Stimulated activated CD4-positive, alpha-beta T cell treated with anti-CD3 and anti-CD28 coated beads, Interleukin-12 subunit alpha, Interleukin-12 subunit beta, amount 100 ng/mL, for 48 hours (primary cell): ENCODE measurements around the gene FHL2.
"Not testable (repeated sequence)": the region's sequence is repeated elsewhere in the genome, so short reads cannot be mapped to it uniquely, and the experiment has no call there.

Experiments
- DNase-seq, 3 donors: peaks; one replicate each; pipeline ENCODE4 v3.0.0-alpha.2; 2020; ENCODE audit warnings: low read depth in 2 of 3, low spot score in 1 of 3

FHL2 gene

GRCh38 chr2:105344704-105345345, 54.0 kb downstream of the FHL2 start:
- DNase-seq = no peak

DNA sequence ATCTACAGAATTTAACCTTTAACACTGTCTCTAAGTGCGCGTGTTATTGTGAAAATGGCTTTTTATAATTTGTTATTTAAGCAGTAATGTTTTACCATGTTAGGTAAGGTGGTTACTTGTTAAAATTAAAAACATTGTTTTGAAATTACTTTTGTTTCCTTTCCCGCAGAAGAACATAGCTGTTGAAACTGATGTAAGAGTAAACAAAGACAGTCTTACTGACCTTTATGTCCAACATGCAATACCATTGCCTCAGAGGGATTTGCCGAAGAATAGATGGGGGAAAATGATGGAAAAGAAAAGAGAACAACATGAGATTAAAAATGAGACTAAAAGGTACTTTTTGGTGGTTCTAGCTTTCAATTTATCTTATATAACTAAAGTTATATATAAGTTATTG, 59.4 kb downstream of the FHL2 start:
- DNase-seq = no peak

- DNase-seq = no peak
These were observed 60.8 kb downstream of the FHL2 start for GRCh38 chr2:105338020-105338385.

DNA sequence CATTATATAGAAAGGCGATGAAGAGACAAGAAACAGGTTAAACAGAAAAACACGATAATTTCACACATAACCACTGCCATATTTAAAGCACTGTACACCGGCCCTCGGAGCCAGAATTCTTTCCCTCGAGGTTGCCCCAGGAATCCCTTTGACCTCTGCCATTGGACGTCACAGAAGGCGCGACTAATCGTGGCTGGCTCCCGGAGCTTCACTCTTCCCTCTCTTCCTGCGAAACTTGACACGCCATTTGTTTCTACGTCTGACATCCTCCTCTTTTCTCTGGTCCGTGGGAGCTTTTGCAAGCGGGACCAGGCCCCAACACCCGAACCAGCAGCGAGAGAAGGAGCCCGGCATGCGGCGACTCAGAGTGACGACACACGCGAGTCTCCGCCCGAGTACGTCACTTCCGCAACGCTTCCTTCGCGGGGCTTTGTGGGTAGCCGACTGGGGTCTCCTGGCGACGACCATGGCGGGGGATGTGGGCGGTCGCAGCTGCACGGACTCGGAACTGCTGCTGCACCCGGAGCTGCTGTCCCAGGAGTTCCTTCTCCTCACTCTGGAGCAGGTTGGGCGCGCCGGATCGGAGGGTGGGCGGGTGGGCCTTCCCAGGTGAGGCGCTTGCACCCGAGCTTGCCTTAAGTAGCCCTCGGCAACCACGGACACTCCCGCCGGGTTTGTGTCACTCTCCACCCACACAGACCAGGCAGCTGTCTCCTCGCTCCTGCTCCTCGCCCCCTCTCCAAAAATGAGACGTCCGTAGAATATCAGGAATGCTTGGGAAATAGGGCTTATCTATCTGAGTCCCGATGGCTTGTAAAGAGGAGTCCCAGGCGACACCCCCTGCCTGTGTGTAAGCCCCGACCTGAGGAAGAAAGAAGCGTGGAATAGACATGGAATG, 61.5 kb downstream of the FHL2 start, which contains the start of gene C2orf49:
TSS of gene C2orf49 (plus strand) at position 419 of the 898 bp plus-strand sequence. CDS start at position 467, 48 bp downstream.
- peak; percentile 81 to 90 (median 85) for DNase-seq

GRCh38 chr2:105336786-105337121, 62.1 kb downstream of the FHL2 start:
- no peak for DNase-seq

DNA sequence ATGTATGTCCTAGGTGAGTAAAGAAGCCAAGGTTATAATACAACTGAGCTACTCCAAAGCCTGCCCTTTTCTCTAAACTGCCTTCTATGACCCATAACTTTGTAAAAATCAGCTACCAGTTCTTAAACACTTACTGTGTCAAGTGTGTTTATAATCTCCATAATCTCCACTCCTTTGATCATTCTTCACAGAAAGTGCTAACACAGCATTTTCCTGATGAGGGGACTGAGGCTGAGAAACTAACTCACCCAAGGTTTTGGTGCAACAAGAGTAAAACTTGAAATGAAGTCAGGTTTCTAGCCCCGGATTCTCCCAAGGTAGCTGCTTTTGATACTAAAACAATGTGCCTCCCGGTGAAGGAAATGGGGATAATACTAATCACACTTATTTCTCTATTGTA, 63.4 kb downstream of the FHL2 start:
- DNase-seq = no peak

GRCh38 chr2:105334211-105334610, 64.6 kb downstream of the FHL2 start:
- no peak for DNase-seq

DNA sequence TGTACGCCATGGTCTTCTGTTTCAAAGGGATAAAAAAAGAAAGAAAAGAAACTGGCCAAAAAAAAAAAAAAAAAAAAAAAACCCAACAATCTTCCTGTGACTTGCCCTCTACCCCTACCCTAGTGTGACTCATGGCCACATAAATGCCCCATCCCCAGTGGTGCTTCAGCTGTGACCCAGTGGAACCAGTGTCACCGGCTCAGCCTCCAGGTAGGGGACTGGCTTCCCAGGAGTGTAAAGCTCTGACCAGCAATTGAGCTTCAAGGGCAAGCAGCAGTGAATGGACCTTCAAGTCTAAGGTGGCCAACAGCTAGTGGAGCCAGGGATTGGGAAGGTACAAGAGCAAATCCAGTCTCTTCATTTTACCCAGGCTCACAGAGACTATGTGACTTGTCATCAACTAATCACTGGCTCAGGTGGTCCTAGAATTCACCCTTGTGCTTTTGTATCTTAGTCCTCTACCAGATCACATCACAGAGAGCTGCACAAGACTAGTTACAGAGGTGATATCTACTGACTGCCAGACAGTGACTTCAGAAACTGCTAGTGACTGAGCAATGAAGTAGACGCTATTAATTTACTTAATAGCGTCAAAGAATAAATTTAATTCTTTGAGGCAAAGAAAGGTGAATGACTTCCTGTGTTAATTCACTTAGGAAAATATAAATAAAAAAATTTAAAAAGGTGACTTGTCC, 68.0 kb downstream of the FHL2 start:
- DNase-seq = peak in 1 of 3 donors; percentile 5

- DNase-seq = peak in 2 of 3 donors; percentile 24 to 39
These were observed 69.0 kb downstream of the FHL2 start, which contains the start of gene TGFBRAP1 for GRCh38 chr2:105329561-105330495. Gene TGFBRAP1 (minus strand): TSS chr2:105329735. CDS start chr2:105308301, 21,434 bp downstream.

DNA sequence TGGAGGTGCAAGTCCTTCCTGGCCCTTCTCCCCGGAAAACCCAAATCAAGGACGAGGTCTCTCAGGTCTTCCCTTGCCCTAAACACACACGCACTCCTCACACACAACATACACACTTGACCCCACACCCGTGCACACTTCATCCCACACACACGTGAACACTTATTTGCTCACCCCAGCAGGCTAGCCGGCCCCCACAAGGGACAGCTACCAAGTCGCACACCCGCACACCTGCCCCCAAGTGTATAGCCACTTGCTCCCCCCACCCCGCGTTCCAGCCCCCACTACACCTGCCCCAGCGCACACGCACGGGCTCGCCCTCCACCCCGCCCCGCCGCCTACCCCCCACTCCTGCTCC, 69.7 kb downstream of the FHL2 start:
- no peak for DNase-seq

GRCh38 chr2:105328281-105329196, 70.3 kb downstream of the FHL2 start:
- DNase-seq = peak in 1 of 3 donors; percentile 3

- no peak for DNase-seq
These were observed 71.2 kb downstream of the FHL2 start for GRCh38 chr2:105327690-105328089.

- DNase-seq = not testable (repeated sequence)
These were observed 71.6 kb downstream of the FHL2 start for GRCh38 chr2:105327271-105327670.

- no peak for DNase-seq
These were observed 73.4 kb downstream of the FHL2 start for GRCh38 chr2:105325389-105325963.

- no peak for DNase-seq
These were observed 74.1 kb downstream of the FHL2 start for GRCh38 chr2:105324732-105325131.

- DNase-seq = no peak
These were observed 74.8 kb downstream of the FHL2 start for GRCh38 chr2:105324101-105324500.

DNA sequence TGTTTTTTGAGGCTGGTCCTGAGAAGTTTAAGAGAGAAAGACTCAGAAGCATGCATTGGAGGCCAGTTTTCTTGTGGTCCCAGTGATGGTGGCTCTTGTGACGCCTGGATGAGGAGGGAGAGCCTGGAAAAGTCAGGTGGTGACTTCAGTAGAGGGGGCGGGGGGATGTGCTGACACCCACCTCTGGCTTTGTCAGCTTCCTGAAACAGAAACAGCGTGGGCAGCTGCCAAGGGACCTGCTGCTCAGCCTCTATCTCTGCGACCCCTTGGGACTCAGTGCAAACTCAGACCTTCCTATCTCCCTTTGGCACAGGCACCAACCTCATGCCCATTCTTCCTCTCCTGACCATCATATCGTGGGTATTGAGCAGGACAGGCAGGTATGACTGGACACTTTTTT, 75.7 kb downstream of the FHL2 start:
- DNase-seq = no peak

GRCh38 chr2:105321875-105322646, 76.8 kb downstream of the FHL2 start:
- DNase-seq = no peak
